Lower leg skin (tissue), 3 donors: Measurements from ENCODE around the gene MR1.

Experiments used
- CTCF ChIP-seq, 3 donors: fragments of 450-650 bp; IDR thresholded peaks; one replicate each; pipeline ENCODE4 v1.5.1; 2016; ENCODE audit warnings: antibody characterized with exemption in 3 of 3, mild to moderate bottlenecking in 3 of 3, moderate library complexity in 2 of 3
- POLR2A ChIP-seq, 2 donors: fragments of 450-650 bp; IDR thresholded peaks; one replicate each; pipeline ENCODE4 v1.6.1; 2016 to 2017; ENCODE audit warnings: antibody characterized with exemption in 2 of 2, mild to moderate bottlenecking in 1 of 2, moderate library complexity in 1 of 2

DNA sequence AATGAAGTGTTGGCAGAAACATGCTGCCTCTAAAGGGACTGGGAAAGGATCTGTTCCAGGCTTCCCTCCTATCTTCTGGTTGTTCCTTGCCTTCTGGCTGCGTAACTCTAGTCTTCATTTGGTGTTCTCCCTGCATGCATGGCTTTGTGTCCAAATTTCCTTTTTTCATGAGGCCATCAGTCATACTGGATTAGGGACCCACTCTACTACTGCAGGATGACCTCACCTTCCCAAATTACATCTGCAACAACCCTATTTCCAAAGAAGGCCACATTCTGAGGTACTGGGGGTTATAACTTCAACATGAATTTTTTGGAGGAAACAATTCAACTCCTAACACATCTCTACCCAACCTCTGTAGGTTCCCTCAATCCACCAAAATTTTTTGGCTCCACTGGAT, 26.3 kb downstream of the MR1 start:
- TF ChIP-seq CTCF (IDR thresholded peaks at IDR 0.05) (no peak), POLR2A (IDR thresholded peaks at IDR 0.05) (no peak)
